B cell (primary cell): ENCODE data around the gene ZBTB47. TPM values are rescaled to one million over a fixed set of nuclear protein-coding genes. Genes with fewer than 3 reads are reported as not detected.

ENCODE experiments used
- ATAC-seq: fragments of 200-7000 bp; cut with Tn5 transposase; one replicate; pipeline ENCODE4 v1.10.0; 2021; ENCODE audit warnings: low read depth, mild to moderate bottlenecking, moderate number of reproducible peaks, moderate library complexity
- CTCF ChIA-PET: fragments of 350-600 bp; sonication (Branson Sonifier 250); formaldehyde crosslinking; loops from one replicate; lab custom pipeline; 2021; ENCODE audit warnings: antibody characterized with exemption, inconsistent platforms; lab: Charles Lee
- POLR2A ChIA-PET: fragments of 350-600 bp; sonication (Branson Sonifier 250); formaldehyde crosslinking; loops from one replicate; lab custom pipeline; 2021; ENCODE audit warnings: antibody characterized with exemption; lab: Charles Lee
- DNase-seq: peaks from one replicate; pipeline ENCODE4 v3.0.0; 2013
- H2AFZ ChIP-seq: 2 replicates; pipeline ENCODE4 v1.6.1; 2012; ENCODE audit warnings: mild to moderate bottlenecking, low read depth, low read length; ENCODE audit not compliant: insufficient read depth, poor library complexity, severe bottlenecking
- H3K27ac ChIP-seq, 2 donors: 1 replicate in 1 of 2; 2 replicates in 1 of 2; pipeline ENCODE4 v1.5.1; 2012 to 2013; ENCODE audit warnings: low read length in 2 of 2, mild to moderate bottlenecking in 2 of 2, moderate library complexity in 1 of 2
- H3K27me3 ChIP-seq, 4 experiments: fragments of 200-600 bp in 1 of 4; sonication (generic) in 1 of 4; replicated peaks in 1 of 4; 1 replicate in 2 of 4; 2 replicates in 2 of 4; pipeline versions ENCODE4 v1.6.1 to v1.7.0; 2013 to 2016; ENCODE audit warnings: low read length in 3 of 4, mild to moderate bottlenecking in 2 of 4, mixed read lengths in 1 of 4, moderate library complexity in 1 of 4; ENCODE audit not compliant: insufficient read depth in 4 of 4, control insufficient read depth in 3 of 4; ENCODE audit errors: control extremely low read depth in 1 of 4
- H3K36me3 ChIP-seq, 2 experiments: replicated peaks in 1 of 2; 1 replicate in 1 of 2; 2 replicates in 1 of 2; pipeline versions ENCODE4 v1.6.1 to v1.7.1; 2013; ENCODE audit warnings: low read length in 1 of 2; ENCODE audit not compliant: insufficient read depth in 2 of 2, control insufficient read depth in 1 of 2; ENCODE audit errors: control extremely low read depth in 1 of 2, extremely low read depth in 1 of 2
- H3K4me1 ChIP-seq, 2 donors: fragments of 200-600 bp in 1 of 2; sonication (generic) in 1 of 2; 1 replicate in 1 of 2; 2 replicates in 1 of 2; pipeline versions ENCODE4 v1.5.1 to v1.6.1; 2013 to 2017; ENCODE audit warnings: low read length in 2 of 2; ENCODE audit not compliant: control insufficient read depth in 2 of 2, insufficient read depth in 2 of 2
- H3K4me2 ChIP-seq: replicated peaks from 2 replicates; pipeline ENCODE3; 2012; ENCODE audit warnings: mild to moderate bottlenecking, low read depth, low read length; ENCODE audit not compliant: poor library complexity, severe bottlenecking
- H3K4me3 ChIP-seq, 5 experiments: fragments of 200-600 bp in 1 of 5; sonication (generic) in 1 of 5; 1 replicate in 3 of 5; 2 replicates in 2 of 5; pipeline versions ENCODE4 v1.5.1 to v1.7.0; 2011 to 2016; ENCODE audit warnings: low read length in 4 of 5, mild to moderate bottlenecking in 4 of 5, low read depth in 2 of 5, control low read depth in 1 of 5, moderate library complexity in 1 of 5; ENCODE audit not compliant: insufficient read depth in 1 of 5; ENCODE audit errors: control extremely low read depth in 1 of 5, extremely low read depth in 1 of 5
- H3K79me2 ChIP-seq: fragments of 200-600 bp; sonication (generic); one replicate; pipeline ENCODE4 v1.6.0; 2016; ENCODE audit warnings: low read length; ENCODE audit not compliant: control insufficient read depth, insufficient read depth
- H3K9ac ChIP-seq: fragments of 200-600 bp; sonication (generic); 2 replicates; pipeline ENCODE4 v1.6.1; 2017; ENCODE audit warnings: mild to moderate bottlenecking, low read length, moderate library complexity
- H3K9me3 ChIP-seq, 3 donors: one replicate each; pipeline versions ENCODE4 v1.6.1 to v1.7.1; 2013; ENCODE audit warnings: low read length in 2 of 3; ENCODE audit not compliant: control insufficient read depth in 2 of 3, insufficient read depth in 1 of 3; ENCODE audit errors: control extremely low read depth in 1 of 3
- H4K20me1 ChIP-seq: 2 replicates; pipeline ENCODE4 v1.6.0; 2012; ENCODE audit warnings: mild to moderate bottlenecking, low read length; ENCODE audit not compliant: insufficient read depth, control insufficient read depth, poor library complexity, severe bottlenecking
- H3K27ac Mint-ChIP-seq: one replicate; pipeline ENCODE4 v1.8.0; 2021; ENCODE audit warnings: mixed read lengths
- H3K27me3 Mint-ChIP-seq: one replicate; pipeline ENCODE4 v1.8.0; 2021; ENCODE audit warnings: mixed read lengths
- H3K4me1 Mint-ChIP-seq: one replicate; pipeline ENCODE4 v1.8.0; 2021; ENCODE audit warnings: mixed read lengths
- H3K4me3 Mint-ChIP-seq: one replicate; pipeline ENCODE4 v1.8.0; 2021; ENCODE audit warnings: mixed read lengths
- H3K9me3 Mint-ChIP-seq: one replicate; pipeline ENCODE4 v1.8.0; 2022; ENCODE audit warnings: mixed read lengths; ENCODE audit not compliant: insufficient read depth
- CTCF ChIP-seq: fragments of 200-600 bp; IDR thresholded peaks from one replicate; pipeline ENCODE4 v1.8.0; 2022; ENCODE audit warnings: antibody characterized with exemption, mild to moderate bottlenecking
- EZH2 ChIP-seq: IDR thresholded peaks from 2 replicates; pipeline ENCODE4 v1.6.1; 2012; ENCODE audit warnings: borderline replicate concordance, low read depth, mild to moderate bottlenecking, moderate library complexity, low read length; ENCODE audit not compliant: insufficient read depth, poor library complexity, severe bottlenecking
- WGBS: methylation state at CpG from one replicate; pipeline ENCODE4 v1.1.5; 2013; ENCODE audit warnings: missing lambda C conversion rate; ENCODE audit not compliant: insufficient coverage; 5-methylcytosine and 5-hydroxymethylcytosine counted together
- intact Hi-C: fragments of 100-400 bp; cut with micrococcal nuclease; formaldehyde crosslinking; loops from one replicate; pipeline ENCODE4 v1.10.0; 2022
- polyA plus RNA-seq: library from polyadenylated mRNA; depleted of rRNA; stranded (reverse); fragments of >200 nt; gene quantifications from 2 replicates; pipeline ENCODE4 v1.2.3, GENCODE V29; 2012
- total RNA-seq, 2 donors: library from RNA; stranded (reverse); fragments of 120-200 nt in 1 of 2; gene quantifications; 1 replicate in 1 of 2; 2 replicates in 1 of 2; pipeline versions ENCODE4 v1.2.3 to v1.2.4, GENCODE V29; 2013 to 2022

Gene ZBTB47
- total and polyA plus RNA-seq, 2 donors (not counting 1 experiment from before 2014, with no cell fraction given), result 0.34 to 1.6 TPM

DNA sequence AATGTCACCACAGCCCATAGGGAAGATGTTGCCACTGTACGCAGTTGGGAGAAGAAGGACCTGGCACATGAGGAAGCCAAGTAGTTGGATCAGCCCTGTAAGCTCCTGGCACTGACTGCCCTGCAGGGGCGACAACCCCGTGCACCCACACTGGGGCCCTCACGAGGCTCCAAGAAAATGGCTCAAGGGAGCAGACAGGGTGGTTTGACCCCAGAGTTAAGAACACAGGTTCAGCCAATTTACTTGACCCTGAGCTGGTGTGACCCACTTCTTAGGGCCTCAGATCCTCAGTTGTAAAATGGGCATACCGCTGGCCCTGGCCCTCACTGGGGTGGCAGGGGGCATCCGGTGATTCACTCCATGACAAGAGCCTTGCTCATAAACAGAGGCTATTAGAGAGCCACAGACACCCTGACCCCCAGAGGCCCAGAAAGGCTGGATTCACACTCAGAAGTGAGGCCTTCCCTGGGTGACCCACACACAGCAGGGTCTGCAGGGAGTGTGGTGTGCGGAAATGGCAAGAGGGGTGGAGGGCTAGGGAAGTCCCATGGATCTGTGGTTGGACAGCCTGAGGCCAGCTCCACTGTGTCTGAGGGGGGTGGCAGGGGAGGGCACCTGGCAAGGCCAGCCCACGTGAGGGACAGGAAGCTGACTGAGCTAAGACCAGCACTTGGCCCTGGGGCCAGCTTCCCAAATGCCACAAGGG, 50.8 kb downstream of the ZBTB47 start:
- Histone ChIP-seq H3K27ac (no peak overlapping the region), H3K9me3 (peaks cover 0 to 15% (median 0%) of the 10 kb centered on the region in 3 donors), H3K36me3 (no peaks in the 10 kb centered on the region), H3K4me2 (no peak overlapping the region), H3K79me2 (no peaks in the 10 kb centered on the region), H3K27me3 (peaks cover 0 to 16% (median 0%) of the 10 kb centered on the region in 4 experiments), H3K9ac (no peak overlapping the region), H4K20me1 (no peaks in the 10 kb centered on the region), H3K4me3 (no peak overlapping the region), H2AFZ (no peak overlapping the region), H3K4me1 (no peaks in the 10 kb centered on the region)
- TF ChIP-seq EZH2 (no peak), CTCF (no peak)
- Mint-ChIP-seq H3K4me1 (no peaks in the 10 kb centered on the region), H3K9me3 (no peaks in the 10 kb centered on the region), H3K27me3 (peaks cover 4% of the 10 kb centered on the region), H3K27ac (no peak overlapping the region), H3K4me3 (no peak overlapping the region)
- DNase-seq, result no peak
- ChIA-PET CTCF (no interaction called here), POLR2A (no interaction called here)
- 91% methylated on average over 6 of the region's 8 CpGs for WGBS
- intact Hi-C loops, result no loop called here
- ATAC-seq, result no peak

- H3K36me3 ChIP-seq, result no peaks in the 10 kb centered on the region
- TF ChIP-seq CTCF, result no peak
- no peak overlapping the region for H2AFZ ChIP-seq
- H3K27ac ChIP-seq, result no peak overlapping the region
- H3K4me1 ChIP-seq, result no peaks in the 10 kb centered on the region
- no peaks in the 10 kb centered on the region for H3K79me2 ChIP-seq
- no peak overlapping the region for H3K4me2 ChIP-seq
- intact Hi-C loops, result no loop called here
- Mint-ChIP-seq H3K9me3 (no peaks in the 10 kb centered on the region), H3K27me3 (peaks cover 4% of the 10 kb centered on the region), H3K4me3 (no peak overlapping the region), H3K27ac (no peak overlapping the region), H3K4me1 (no peaks in the 10 kb centered on the region)
- H3K9ac ChIP-seq, result no peak overlapping the region
- ChIA-PET CTCF (no interaction called here), POLR2A (no interaction called here)
- H4K20me1 ChIP-seq, result no peaks in the 10 kb centered on the region
- H3K27me3 ChIP-seq, result peaks cover 0 to 16% (median 0%) of the 10 kb centered on the region in 4 experiments
- DNase-seq, result no peak
- peaks cover 0 to 15% (median 0%) of the 10 kb centered on the region in 3 donors for H3K9me3 ChIP-seq
- H3K4me3 ChIP-seq, result no peak overlapping the region
- WGBS, result 89% methylated on average over 7 of the region's 7 CpGs
- no peak for ATAC-seq
Observed at GRCh38 chr3:42705058-42705767, 51.7 kb downstream of the ZBTB47 start.
